Measurements from ENCODE around the gene LRRC2. TPM values are rescaled to one million over a fixed set of nuclear protein-coding genes. Genes with fewer than 3 reads are reported as not detected.

LRRC2 gene
- total and polyA plus RNA-seq, 9 of the 15 experiments (the other 6 are each of a cell fraction or from before 2014, with no cell fraction given) = 0.01 to 0.04 (median 0.03) TPM; not detected in 5

GRCh38 chr3:46524008-46524407, 42.1 kb downstream of the LRRC2 start (continued):
- peak; percentile 97 for TF ChIP-seq REST (IDR thresholded peaks at IDR 0.05; ENCODE audit: borderline replicate concordance)
- TF ChIP-seq REST (CRISPR knock-in tag; IDR thresholded peaks at IDR 0.05; ENCODE audit: low read depth) = peak; percentile 92
- TF ChIP-seq NFE2L1 (tag; IDR thresholded peaks at IDR 0.05; ENCODE audit: borderline replicate concordance, low read depth) = peak; percentile 38; the same call in 1 of the 2 replicates
- no peak for TF ChIP-seq ETV1 (tag; conservative IDR thresholded peaks at IDR 0.05; ENCODE audit: low read depth)
